A549 (cell line): ENCODE results near the gene SUN2. TPM values are rescaled to one million over a fixed set of nuclear protein-coding genes. Genes with fewer than 3 reads are reported as not detected.
A peak's percentile ranks its signal among the peaks of the same experiment; 100 is the strongest.

Experiments
- ATAC-seq, 2 experiments: fragments of 200-7000 bp in 1 of 2; fragments of >200 bp in 1 of 2; cut with Nextera tagmentation in 1 of 2; cut with Tn5 transposase in 1 of 2; 3 replicates each; pipeline versions ENCODE4 v1.8.0 to v1.9.1; 2018 to 2020; ENCODE audit warnings: mild to moderate bottlenecking in 1 of 2, moderate library complexity in 1 of 2
- CTCF ChIA-PET: fragments of 300-600 bp; sonication (Branson Sonifier 250); formaldehyde crosslinking; extraction: SDS; loops from one replicate; lab custom pipeline; 2021; ENCODE audit warnings: antibody characterized with exemption, inconsistent platforms; lab: Yijun Ruan, JAX
- POLR2A ChIA-PET: fragments of 350-600 bp; formaldehyde crosslinking; extraction: SDS; loops from one replicate; lab custom pipeline; 2021; ENCODE audit warnings: antibody characterized with exemption, inconsistent platforms; lab: Yijun Ruan, JAX
- DNase-seq, 2 experiments: peaks; one replicate each; pipeline versions ENCODE4 v3.0.0 to v3.0.0-alpha.2; 2011 to 2016; ENCODE audit warnings: low read depth in 1 of 2, low spot score in 1 of 2
- FAIRE-seq: peaks from 2 replicates; lab custom pipeline; 2011; peaks lifted over from hg19 to GRCh38; lab: Jason Lieb, UNC
- H3K27ac ChIP-seq, 2 experiments: fragments of >200 bp; sonication (Bioruptor Twin); formaldehyde crosslinking; 3 replicates each; pipeline ENCODE4 v1.5.1; 2016 to 2017
- H3K4me1 ChIP-seq: fragments of >200 bp; sonication (Bioruptor Twin); formaldehyde crosslinking; 3 replicates; pipeline ENCODE4 v1.6.1; 2016
- H3K4me2 ChIP-seq: fragments of >200 bp; sonication (Bioruptor Twin); formaldehyde crosslinking; 3 replicates; pipeline ENCODE4 v1.6.1; 2016
- H3K4me3 ChIP-seq: fragments of >200 bp; sonication (Bioruptor Twin); formaldehyde crosslinking; 3 replicates; pipeline ENCODE4 v1.5.1; 2016
- H3K9me3 ChIP-seq: fragments of >200 bp; sonication (Bioruptor Twin); formaldehyde crosslinking; 3 replicates; pipeline ENCODE4 v1.6.1; 2016
- BHLHE40 ChIP-seq: IDR thresholded peaks from 2 replicates; pipeline ENCODE4 v1.6.1; 2012; ENCODE audit warnings: low read depth, low read length, inconsistent platforms
- CEBPB ChIP-seq, 2 experiments: fragments of >200 bp in 1 of 2; sonication (Bioruptor Twin) in 1 of 2; formaldehyde crosslinking in 1 of 2; IDR thresholded peaks; 2 replicates each; pipeline ENCODE4 v1.6.1; 2012 to 2016
- E2F6 ChIP-seq: IDR thresholded peaks from 2 replicates; pipeline ENCODE4 v1.6.1; 2012; ENCODE audit warnings: low read depth, borderline replicate concordance
- EP300 ChIP-seq, 2 experiments: fragments of >200 bp; sonication (Bioruptor Twin); formaldehyde crosslinking; IDR thresholded peaks; 2 replicates in 1 of 2; 3 replicates in 1 of 2; pipeline ENCODE4 v1.6.1; 2016 to 2017
- FOSL2 ChIP-seq, 2 experiments: fragments of 450-650 bp in 1 of 2; fragments of >200 bp in 1 of 2; sonication (Bioruptor Twin) in 1 of 2; formaldehyde crosslinking; IDR thresholded peaks; 2 replicates each; pipeline versions ENCODE4 v1.5.0 to v1.6.1; 2016 to 2020; ENCODE audit warnings: mild to moderate bottlenecking in 1 of 2, moderate library complexity in 1 of 2
- FOXS1 ChIP-seq: fragments of 250-450 bp; sonication (Bioruptor Pico); IDR thresholded peaks from 2 replicates; pipeline ENCODE4 v1.5.0; 2020; ENCODE audit warnings: mild to moderate bottlenecking, moderate library complexity
- GATA3 ChIP-seq: IDR thresholded peaks from 2 replicates; pipeline ENCODE4 v1.6.1; 2012; ENCODE audit warnings: borderline replicate concordance
- HOXA7 ChIP-seq: fragments of 250-450 bp; sonication (Bioruptor Pico); IDR thresholded peaks from 2 replicates; pipeline ENCODE4 v1.5.0; 2020; ENCODE audit warnings: mild to moderate bottlenecking, moderate library complexity
- HOXB13 ChIP-seq: fragments of 250-450 bp; sonication (Bioruptor Pico); IDR thresholded peaks from 2 replicates; pipeline ENCODE4 v1.5.0; 2020; ENCODE audit warnings: low read depth, mild to moderate bottlenecking, moderate library complexity
- JUNB ChIP-seq: fragments of >200 bp; sonication (Bioruptor Twin); formaldehyde crosslinking; IDR thresholded peaks from 2 replicates; pipeline ENCODE4 v1.6.1; 2016
- MYC ChIP-seq: IDR thresholded peaks from 2 replicates; pipeline ENCODE4 v1.6.1; 2012; ENCODE audit warnings: mild to moderate bottlenecking, inconsistent platforms, low read length, improper control_type of control experiment, borderline replicate concordance
- NPAS2 ChIP-seq: fragments of 250-450 bp; sonication (Bioruptor Pico); IDR thresholded peaks from 2 replicates; pipeline ENCODE4 v1.8.0; 2022; ENCODE audit warnings: mild to moderate bottlenecking, moderate library complexity, borderline replicate concordance
- PHF8 ChIP-seq: fragments of 200-600 bp; sonication (generic); IDR thresholded peaks from 2 replicates; pipeline ENCODE4 v1.6.1; 2016; ENCODE audit warnings: low read depth, mild to moderate bottlenecking, antibody characterized with exemption, moderate library complexity, borderline replicate concordance
- POLR2A ChIP-seq: IDR thresholded peaks from 2 replicates; pipeline ENCODE4 v1.6.1; 2012; ENCODE audit warnings: mild to moderate bottlenecking, low read length
- POLR2AphosphoS2 ChIP-seq: conservative IDR thresholded peaks from 2 replicates; pipeline ENCODE4 v1.6.1; 2012; ENCODE audit warnings: low read length, improper control_type of control experiment, inconsistent platforms
- RAD21 ChIP-seq, 2 experiments: fragments of >200 bp in 1 of 2; sonication (Bioruptor Twin) in 1 of 2; formaldehyde crosslinking in 1 of 2; IDR thresholded peaks in 1 of 2; conservative IDR thresholded peaks in 1 of 2; 2 replicates in 1 of 2; 3 replicates in 1 of 2; pipeline ENCODE4 v1.6.1; 2012 to 2018; ENCODE audit warnings: inconsistent platforms in 1 of 2
- RARB ChIP-seq: fragments of 250-450 bp; sonication (Bioruptor Pico); IDR thresholded peaks from 2 replicates; pipeline ENCODE4 v1.8.0; 2021; ENCODE audit warnings: mild to moderate bottlenecking, moderate library complexity
- SMC3 ChIP-seq: fragments of >200 bp; sonication (Bioruptor Twin); formaldehyde crosslinking; IDR thresholded peaks from 3 replicates; pipeline ENCODE4 v1.6.1; 2018; ENCODE audit warnings: inconsistent platforms
- SREBF2 ChIP-seq: fragments of 450-650 bp; IDR thresholded peaks from 2 replicates; pipeline ENCODE4 v1.6.1; 2014; ENCODE audit warnings: mild to moderate bottlenecking, moderate library complexity
- TFCP2L1 ChIP-seq: fragments of 250-450 bp; sonication (Bioruptor Pico); IDR thresholded peaks from 2 replicates; pipeline ENCODE4 v1.5.0; 2021; ENCODE audit warnings: mild to moderate bottlenecking
- WGBS: methylation state at CpG from one replicate; pipeline ENCODE4 v1.1.6; 2017; ENCODE audit errors: missing lambda C conversion rate; 5-methylcytosine and 5-hydroxymethylcytosine counted together
- polyA plus RNA-seq, 4 experiments: library from polyadenylated mRNA; depleted of rRNA in 3 of 4; stranded (reverse); fragments of >200 nt; fragmentation: RNase III in 1 of 4; extraction: RNeasy Plus Mini Kit Qiagen cat#74134 plus additional on column Dnase treatment in 1 of 4; gene quantifications; 2 replicates in 3 of 4; 3 replicates in 1 of 4; pipeline ENCODE4 v1.2.3, GENCODE V29; 2011 to 2017
- TF ChIP-seq, protein P1 (sequence below): fragments of 250-450 bp; sonication (Bioruptor Pico); IDR thresholded peaks from 2 replicates; pipeline ENCODE4 v1.5.0; 2020; ENCODE audit warnings: low read depth, mild to moderate bottlenecking, moderate library complexity
- TF ChIP-seq, protein P2 (sequence below): IDR thresholded peaks from 2 replicates; pipeline ENCODE4 v1.6.1; 2012
- TF ChIP-seq, protein P3 (sequence below): IDR thresholded peaks from 2 replicates; pipeline ENCODE4 v1.6.1; 2012
- TF ChIP-seq, protein P4 (sequence below): fragments of 450-650 bp; IDR thresholded peaks from 2 replicates; pipeline ENCODE4 v1.6.1; 2014; ENCODE audit warnings: antibody characterized with exemption
- TF ChIP-seq, protein P5 (sequence below): fragments of >200 bp; sonication (Bioruptor Twin); formaldehyde crosslinking; IDR thresholded peaks from 2 replicates; pipeline ENCODE4 v1.6.1; 2016
- TF ChIP-seq, protein P6 (sequence below): fragments of 200-600 bp; sonication (generic); IDR thresholded peaks from 2 replicates; pipeline ENCODE4 v1.6.1; 2016; ENCODE audit warnings: antibody characterized with exemption, mild to moderate bottlenecking, moderate library complexity

The SUN2 gene
- polyA plus RNA-seq, 2 of the 4 experiments (the other 2 are of a cell fraction) = 12.6 to 24.0 TPM

DNA sequence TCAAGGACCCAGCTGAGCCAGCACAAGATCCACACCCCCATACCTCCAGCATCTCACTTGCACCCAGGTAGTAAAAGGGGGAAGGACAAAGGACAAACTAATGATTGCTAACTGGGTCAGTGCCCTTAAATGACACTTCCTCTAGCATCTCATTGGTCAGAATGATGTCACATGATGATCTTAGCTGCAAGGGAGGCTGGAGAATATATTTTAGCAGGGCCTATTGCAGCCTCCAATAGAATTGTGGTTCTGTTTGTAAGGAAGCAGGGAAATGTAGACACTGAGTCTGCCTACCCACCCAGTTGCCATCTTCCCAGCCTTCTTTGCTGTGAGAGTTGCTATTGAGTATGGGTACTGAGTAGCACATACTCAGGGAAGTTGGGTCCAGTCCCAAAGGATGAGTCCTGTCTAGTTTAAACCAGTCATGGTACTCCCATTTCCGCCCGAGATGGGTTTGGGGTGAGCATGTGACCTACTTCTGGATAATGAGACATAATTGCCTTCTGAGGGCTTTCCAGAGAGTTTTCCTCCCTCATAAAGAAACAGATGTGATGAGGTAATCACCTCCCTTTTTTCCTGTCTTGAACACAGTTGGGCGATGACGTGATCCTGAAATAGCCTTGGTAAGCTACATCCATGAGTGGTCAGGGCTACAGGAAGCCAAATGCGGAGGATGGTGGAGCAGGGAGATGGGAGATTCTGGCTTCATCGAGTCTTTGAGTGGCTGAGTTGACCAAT, 43.6 kb upstream of the SUN2 start (continued):
- no peak for TF ChIP-seq PHF8
- TF ChIP-seq, all 56 proteins: peak for 0

- peaks cover 40% of the 10 kb centered on the region for H3K4me1 ChIP-seq
- ATAC-seq = no peak
- DNase-seq = no peak
- H3K9me3 ChIP-seq = peaks cover 7% of the 10 kb centered on the region; the same call in 2 of the 3 replicates
- WGBS = 42% methylated on average over 5 of the region's 5 CpGs
- FAIRE-seq = no peak
- TF ChIP-seq TFCP2L1 (CRISPR knock-in tag) (no peak), JUNB (no peak), HOXA7 (CRISPR knock-in tag) (no peak), CEBPB (IDR thresholded peaks at IDR 0.05) (no peak), FOSL2 (IDR thresholded peaks at IDR 0.05) (no peak), FOSL2 (CRISPR knock-in tag; IDR thresholded peaks at IDR 0.05) (no peak), EP300 (IDR thresholded peaks at IDR 0.05) (no peak), HOXB13 (CRISPR knock-in tag) (no peak), GATA3 (no peak), BHLHE40 (no peak), SREBF2 (no peak), FOXS1 (CRISPR knock-in tag) (no peak)
- TF ChIP-seq, protein P1, sequence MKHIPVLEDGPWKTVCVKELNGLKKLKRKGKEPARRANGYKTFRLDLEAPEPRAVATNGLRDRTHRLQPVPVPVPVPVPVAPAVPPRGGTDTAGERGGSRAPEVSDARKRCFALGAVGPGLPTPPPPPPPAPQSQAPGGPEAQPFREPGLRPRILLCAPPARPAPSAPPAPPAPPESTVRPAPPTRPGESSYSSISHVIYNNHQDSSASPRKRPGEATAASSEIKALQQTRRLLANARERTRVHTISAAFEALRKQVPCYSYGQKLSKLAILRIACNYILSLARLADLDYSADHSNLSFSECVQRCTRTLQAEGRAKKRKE (CRISPR knock-in tag) = no peak
- TF ChIP-seq, protein P2, sequence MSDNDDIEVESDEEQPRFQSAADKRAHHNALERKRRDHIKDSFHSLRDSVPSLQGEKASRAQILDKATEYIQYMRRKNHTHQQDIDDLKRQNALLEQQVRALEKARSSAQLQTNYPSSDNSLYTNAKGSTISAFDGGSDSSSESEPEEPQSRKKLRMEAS = no peak
- TF ChIP-seq, protein P3, sequence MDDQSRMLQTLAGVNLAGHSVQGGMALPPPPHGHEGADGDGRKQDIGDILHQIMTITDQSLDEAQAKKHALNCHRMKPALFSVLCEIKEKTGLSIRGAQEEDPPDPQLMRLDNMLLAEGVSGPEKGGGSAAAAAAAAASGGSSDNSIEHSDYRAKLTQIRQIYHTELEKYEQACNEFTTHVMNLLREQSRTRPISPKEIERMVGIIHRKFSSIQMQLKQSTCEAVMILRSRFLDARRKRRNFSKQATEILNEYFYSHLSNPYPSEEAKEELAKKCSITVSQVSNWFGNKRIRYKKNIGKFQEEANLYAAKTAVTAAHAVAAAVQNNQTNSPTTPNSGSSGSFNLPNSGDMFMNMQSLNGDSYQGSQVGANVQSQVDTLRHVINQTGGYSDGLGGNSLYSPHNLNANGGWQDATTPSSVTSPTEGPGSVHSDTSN = no peak
- H3K27ac ChIP-seq = no peak overlapping the region
- POLR2A ChIA-PET = no interaction called here
- no peak overlapping the region for H3K4me2 ChIP-seq
- CTCF ChIA-PET = interaction anchor here (0.9 to 5.9 kb wide), 2 partner anchors 29 to 33 kb away, joined by 3 to 43 read pairs; no protein-coding TSS in a partner anchor
- no peak overlapping the region for H3K4me3 ChIP-seq
These were observed 42.7 kb upstream of the SUN2 start for GRCh38 chr22:38798496-38798895.

GRCh38 chr22:38796262-38796957, 40.6 kb upstream of the SUN2 start:
- H3K4me1 ChIP-seq = peaks cover 29% of the 10 kb centered on the region
- no peak for FAIRE-seq
- no peak overlapping the region for H3K4me3 ChIP-seq
- CTCF ChIA-PET = no interaction called here
- peaks cover 7% of the 10 kb centered on the region; the same call in 2 of the 3 replicates for H3K9me3 ChIP-seq
- H3K4me2 ChIP-seq = peak overlapping the region; percentile 47
- H3K27ac ChIP-seq = peak overlapping the region; percentile 17 to 67; a peak in 3 of 6 replicates
- DNase-seq = no peak
- POLR2A ChIA-PET = no interaction called here
- 19% methylated on average over 12 of the region's 12 CpGs for WGBS
- ATAC-seq = no peak; a peak in 1 of 6 replicates
- TF ChIP-seq MYC (no peak), NPAS2 (no peak), SREBF2 (no peak), FOXS1 (CRISPR knock-in tag) (no peak), POLR2A (no peak), E2F6 (no peak), RARB (CRISPR knock-in tag) (no peak), SMC3 (no peak), RAD21 (conservative IDR thresholded peaks at IDR 0.05 in 1 of 2, IDR thresholded peaks at IDR 0.05 in 1 of 2) (no peak), POLR2AphosphoS2 (no peak), CEBPB (IDR thresholded peaks at IDR 0.05) (no peak), PHF8 (no peak)
- TF ChIP-seq, protein P4, sequence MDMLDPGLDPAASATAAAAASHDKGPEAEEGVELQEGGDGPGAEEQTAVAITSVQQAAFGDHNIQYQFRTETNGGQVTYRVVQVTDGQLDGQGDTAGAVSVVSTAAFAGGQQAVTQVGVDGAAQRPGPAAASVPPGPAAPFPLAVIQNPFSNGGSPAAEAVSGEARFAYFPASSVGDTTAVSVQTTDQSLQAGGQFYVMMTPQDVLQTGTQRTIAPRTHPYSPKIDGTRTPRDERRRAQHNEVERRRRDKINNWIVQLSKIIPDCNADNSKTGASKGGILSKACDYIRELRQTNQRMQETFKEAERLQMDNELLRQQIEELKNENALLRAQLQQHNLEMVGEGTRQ = no peak
- TF ChIP-seq, protein P5, sequence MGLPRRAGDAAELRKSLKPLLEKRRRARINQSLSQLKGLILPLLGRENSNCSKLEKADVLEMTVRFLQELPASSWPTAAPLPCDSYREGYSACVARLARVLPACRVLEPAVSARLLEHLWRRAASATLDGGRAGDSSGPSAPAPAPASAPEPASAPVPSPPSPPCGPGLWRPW = no peak
- TF ChIP-seq, protein P6, sequence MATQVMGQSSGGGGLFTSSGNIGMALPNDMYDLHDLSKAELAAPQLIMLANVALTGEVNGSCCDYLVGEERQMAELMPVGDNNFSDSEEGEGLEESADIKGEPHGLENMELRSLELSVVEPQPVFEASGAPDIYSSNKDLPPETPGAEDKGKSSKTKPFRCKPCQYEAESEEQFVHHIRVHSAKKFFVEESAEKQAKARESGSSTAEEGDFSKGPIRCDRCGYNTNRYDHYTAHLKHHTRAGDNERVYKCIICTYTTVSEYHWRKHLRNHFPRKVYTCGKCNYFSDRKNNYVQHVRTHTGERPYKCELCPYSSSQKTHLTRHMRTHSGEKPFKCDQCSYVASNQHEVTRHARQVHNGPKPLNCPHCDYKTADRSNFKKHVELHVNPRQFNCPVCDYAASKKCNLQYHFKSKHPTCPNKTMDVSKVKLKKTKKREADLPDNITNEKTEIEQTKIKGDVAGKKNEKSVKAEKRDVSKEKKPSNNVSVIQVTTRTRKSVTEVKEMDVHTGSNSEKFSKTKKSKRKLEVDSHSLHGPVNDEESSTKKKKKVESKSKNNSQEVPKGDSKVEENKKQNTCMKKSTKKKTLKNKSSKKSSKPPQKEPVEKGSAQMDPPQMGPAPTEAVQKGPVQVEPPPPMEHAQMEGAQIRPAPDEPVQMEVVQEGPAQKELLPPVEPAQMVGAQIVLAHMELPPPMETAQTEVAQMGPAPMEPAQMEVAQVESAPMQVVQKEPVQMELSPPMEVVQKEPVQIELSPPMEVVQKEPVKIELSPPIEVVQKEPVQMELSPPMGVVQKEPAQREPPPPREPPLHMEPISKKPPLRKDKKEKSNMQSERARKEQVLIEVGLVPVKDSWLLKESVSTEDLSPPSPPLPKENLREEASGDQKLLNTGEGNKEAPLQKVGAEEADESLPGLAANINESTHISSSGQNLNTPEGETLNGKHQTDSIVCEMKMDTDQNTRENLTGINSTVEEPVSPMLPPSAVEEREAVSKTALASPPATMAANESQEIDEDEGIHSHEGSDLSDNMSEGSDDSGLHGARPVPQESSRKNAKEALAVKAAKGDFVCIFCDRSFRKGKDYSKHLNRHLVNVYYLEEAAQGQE = no peak
